ENCODE data around the gene KIF4A.
"Not testable (repeated sequence)": the region's sequence is repeated elsewhere in the genome, so short reads cannot be mapped to it uniquely, and the experiment has no call there.

KIF4A gene

DNA sequence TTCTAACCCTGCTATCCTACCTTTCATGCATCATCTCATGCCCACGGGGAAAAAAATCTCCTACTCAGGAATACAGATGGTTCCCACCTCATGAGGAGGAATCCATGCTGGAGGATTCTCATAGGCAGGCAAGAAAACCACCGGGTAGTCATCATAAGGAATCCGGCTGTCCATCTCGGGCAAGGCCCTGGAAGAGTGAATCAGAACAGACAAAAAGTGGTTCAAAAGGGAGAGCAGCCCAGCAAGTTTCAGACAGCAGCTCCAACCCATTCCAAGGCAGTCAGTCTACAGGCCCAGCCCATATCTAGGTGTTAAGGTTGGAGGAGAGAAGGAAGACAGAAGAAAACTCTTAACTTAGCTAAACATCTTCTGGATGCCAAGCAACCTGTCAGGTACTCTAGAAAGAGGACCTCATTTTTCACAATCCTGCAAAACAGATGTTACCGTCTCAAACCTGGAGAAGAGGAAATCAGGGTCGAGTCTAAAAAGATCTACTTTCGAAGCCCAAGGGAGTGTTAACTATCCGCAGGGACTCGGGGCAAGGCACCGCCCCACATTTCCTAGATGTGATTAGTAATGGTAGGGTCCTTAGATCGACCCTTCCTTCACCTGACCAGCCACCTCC lies 624 bp upstream of the KIF4A start:
- DNase-seq = no peak

DNA sequence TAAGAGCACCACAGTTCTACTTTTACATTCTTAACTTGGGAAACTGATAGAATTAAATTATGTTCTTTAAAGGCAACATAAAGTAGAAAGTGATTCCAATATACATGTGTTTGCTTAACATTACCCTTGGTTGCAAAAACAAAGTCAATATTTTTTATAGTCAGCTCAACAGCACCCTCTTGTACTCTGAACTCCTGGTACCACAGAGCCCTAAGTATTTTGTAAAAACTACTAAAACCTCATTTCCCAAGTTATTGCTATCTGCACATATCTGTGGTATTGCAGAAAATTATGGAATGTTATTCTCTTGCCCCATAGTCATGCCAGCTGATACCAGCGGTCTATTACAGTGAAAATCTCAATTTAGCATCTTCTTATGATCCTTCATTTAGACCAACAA lies 2.9 kb downstream of the KIF4A start:
- DNase-seq = no peak

DNA sequence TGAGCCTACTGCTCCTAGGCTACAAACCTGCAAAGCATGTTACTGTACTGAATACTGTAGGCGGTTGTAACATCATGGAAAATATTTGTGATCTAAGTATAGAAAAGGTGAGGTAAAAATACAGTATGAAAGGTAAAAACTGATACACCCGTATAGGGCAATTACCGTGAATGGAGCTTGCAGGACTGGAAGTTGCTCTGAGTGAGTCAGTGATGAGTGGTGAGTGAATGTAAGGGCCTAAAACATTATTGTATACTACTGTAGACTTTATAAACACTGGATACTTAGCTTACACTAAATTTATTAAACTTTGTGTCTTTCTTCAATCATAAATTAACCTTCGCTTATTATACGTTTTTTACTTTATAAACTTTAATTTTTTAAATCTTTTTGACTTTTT lies 3.7 kb downstream of the KIF4A start:
- DNase-seq = no peak

DNA sequence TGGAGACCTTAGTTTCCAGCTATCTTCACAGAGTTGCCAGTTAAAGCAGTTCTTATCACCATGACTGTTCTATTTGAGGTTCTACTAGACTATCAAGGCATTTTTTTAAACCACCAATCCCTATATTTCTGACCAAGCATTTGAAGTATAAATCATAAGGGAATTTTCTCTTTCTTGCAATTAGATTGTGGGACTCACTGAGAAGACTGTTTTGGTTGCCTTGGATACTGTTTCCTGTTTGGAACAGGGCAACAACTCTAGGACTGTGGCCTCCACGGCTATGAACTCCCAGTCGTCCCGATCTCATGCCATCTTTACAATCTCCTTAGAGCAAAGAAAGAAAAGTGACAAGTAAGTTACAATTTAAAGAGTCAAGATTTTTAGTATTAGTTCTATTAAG lies 11.8 kb downstream of the KIF4A start:
- DNase-seq = no peak

DNA sequence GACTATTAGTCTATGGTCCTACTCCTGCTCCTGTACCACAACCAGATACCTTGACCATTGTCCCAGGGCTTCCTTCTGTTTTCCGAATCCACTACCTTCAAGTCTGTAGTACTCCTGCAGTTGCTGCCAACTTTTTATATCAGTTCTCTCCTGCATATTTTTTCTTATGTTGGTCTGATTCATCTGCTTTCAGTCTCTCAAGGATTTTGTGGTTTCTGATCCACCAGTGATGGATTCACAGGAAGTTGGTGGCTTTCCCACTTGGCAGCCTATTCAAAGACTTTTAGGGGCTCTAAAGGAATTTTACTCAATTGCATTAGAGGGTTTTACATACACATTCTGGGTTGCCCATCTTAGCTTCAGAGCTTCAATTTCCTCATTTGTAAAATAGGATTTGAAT lies 23.6 kb downstream of the KIF4A start:
- no peak for DNase-seq

DNA sequence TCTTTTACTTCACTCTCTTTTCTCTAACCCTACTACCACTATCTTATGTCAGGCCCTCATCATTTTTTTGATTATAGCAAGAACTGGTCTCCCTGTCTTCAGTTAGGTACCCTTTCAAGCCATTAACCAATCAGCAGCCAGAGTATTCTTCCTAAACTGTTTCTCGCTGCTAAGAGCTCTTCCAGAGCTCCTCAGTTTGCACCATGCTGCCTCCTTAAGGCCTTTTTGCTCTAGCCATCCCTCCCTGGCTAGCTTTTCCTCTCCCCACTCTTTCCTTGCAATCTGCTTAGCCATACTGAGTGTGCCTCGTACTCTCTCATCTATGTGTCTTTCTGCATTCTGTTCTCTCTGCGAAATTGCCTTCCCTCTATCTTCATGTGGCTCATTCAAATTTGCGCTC lies 32.9 kb downstream of the KIF4A start:
- DNase-seq = no peak

DNA sequence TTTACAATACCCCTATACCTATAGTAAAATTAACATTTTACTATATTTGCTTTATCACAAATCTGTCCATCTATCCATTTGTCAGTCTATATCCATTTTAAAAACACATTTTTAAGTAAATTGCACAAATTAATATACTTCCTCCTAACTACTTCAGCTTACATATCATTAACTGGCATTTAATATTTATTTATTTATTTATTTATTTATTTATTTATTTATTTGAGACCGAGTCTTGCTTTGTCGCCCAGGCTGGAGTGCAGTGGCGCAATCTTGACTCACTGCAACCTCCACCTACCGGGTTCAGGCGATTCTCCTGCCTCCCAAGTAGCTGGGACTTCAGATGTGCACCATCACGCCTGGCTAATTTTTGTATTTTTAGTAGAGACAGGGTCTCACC lies 33.7 kb downstream of the KIF4A start:
- not testable (repeated sequence) for DNase-seq

DNA sequence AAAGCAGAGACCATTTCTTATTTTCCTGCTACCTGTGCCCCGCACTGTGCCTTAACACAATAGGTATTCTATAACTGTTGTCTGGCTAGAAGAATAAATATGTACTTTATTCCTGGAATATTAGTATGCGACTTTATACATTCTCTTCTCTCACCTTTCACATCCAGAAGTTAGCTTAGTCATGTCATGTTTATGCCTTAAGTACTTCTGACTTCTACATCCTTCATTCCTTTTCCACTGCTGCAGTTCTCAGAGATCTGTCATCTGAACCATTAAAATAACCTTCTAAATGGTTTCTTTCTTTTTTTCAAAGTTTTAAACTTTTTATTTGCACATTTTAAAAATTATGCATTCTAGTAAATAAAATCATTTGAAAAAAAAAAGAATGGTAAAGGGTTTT lies 34.4 kb downstream of the KIF4A start:
- no peak for DNase-seq

DNA sequence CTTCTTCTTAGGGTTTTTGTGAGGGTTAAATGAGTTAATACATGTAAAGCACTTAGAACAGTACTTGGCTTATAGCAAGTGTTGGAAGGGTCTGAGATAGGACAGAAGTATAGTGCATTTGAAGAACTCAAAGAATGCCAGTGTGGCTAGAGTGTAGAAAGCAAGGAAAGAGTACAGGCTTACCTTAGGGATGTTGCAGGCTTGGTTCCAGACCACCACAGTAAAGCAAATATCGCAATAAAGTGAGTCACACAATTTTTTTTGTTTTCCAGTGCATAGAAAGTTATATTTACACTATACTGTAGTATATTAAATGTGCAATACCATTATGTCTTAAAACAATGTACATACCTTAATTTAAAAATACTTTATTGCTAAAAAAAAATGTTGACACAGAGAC lies 41.3 kb downstream of the KIF4A start:
- no peak for DNase-seq

DNA sequence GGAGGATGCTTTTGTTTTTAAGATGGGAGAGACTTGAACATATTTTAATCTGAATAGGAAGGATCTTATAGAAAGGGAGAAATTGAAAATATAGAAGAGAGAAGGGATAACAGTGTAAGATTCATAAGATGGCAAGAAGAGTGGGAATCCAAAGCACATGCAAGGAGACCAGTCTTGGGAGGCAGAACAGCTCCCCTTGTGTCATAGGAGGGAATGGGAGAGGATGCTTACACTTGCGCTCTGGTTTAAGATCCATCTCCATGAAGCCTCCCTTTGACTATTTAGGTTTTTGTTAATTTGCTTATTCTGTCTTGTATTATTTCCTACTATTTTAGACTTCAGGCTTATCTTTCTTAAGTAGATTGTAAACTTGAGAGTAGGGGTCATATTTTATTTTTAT lies 42.7 kb downstream of the KIF4A start:
- no peak for DNase-seq

DNA sequence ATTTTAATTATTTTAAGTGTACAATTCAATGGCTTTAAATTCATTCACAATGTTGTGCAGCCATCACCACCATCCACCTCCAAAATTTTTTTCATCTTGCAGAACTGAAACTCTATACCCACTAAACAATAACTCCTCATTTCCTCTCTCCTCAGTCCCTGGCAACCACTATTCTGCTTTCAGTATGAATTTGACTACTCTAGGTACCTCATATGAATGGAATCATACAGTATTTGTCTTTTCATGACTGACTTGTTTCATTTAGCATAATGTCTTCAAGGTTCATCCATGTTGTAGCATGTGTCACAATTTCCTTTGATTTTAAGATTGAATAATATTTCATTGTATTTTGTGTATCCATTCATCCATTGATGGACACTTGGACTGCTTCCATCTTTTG lies 46.9 kb downstream of the KIF4A start:
- no peak for DNase-seq

DNA sequence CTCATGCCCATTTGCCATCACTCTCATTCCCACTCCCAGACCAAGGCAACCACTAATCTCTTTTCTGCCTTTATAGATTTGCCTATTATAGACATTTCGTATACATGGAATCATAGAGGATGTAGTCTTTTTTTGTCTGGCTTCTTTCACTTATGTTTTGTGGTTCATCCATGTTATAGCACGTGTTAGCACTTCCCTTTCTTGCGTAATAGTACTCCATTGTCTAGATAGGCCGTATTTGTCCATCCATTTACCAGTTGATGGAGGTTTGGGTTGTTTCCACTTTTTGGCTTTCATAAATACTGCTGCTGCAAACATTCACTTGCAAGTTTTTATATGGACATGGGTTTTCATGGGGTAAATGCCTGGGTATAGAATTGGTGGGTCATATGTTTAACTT lies 48.4 kb downstream of the KIF4A start:
- no peak for DNase-seq

DNA sequence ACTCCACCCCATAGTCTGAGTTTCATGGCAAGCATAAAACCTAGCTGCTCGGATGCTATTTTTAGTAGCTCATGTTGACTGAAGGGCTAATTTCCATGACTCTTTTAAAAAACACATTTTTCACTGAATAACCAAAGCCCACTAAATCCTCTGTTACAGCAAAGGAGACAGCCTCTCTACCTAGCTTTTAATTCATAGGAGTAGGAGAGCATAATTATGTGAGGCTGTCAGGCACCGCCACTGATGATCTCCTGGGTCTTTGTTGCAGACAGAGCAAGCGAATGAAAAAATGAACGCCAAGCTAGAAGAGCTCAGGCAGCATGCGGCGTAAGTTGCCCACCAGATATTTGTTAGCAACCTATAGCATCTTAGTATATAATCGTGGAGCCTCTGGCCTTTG lies 53.5 kb downstream of the KIF4A start:
- no peak for DNase-seq

DNA sequence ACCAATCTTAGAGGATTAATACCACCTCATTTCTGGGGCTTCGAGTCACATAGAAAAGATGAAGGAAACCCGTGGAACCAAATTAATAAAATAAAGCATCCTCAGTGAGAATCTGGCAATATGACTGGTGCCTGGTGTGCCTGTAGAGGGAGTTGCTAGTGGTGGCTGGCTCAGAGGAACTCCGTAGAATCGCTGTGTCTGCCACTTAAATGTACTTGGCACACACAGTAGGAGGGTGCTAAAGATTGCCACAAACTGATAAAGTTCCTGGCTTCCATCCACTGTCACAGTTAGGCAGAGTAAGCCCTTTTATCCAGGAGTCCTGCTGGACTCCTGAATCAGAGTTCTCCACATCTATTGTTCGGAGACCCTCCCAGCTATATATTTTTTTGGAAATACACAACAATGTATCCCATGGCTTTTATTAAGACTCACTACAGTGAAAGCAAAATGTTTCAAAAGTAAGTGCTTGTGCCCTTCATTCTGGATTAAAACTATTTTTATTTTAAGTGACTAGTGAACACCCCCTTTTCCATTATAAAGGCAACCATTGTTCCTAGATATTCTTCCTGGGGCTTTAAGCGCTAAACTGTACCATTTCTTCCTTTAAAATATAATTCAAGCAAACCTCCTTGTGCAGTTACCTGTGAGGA lies 56.6 kb downstream of the KIF4A start:
- no peak for DNase-seq

DNA sequence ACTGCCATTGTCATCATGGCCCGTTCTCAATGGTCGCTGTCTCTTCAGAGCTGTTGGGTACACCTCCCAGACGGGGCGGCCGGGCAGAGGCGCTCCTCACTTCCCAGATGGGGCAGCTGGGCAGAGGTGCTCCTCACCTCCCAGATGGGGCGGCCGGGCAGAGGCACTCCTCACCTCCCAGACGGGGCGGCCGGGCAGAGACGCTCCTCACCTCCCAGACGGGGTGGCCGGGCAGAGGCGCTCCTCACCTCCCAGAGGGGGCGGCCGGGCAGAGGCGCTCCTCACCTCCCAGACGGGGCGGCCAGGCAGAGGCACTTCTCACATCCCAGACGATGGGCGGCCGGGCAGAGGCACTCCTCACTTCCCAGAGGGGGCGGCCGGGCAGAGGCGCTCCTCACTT lies 58.9 kb downstream of the KIF4A start:
- not testable (repeated sequence) for DNase-seq

DNA sequence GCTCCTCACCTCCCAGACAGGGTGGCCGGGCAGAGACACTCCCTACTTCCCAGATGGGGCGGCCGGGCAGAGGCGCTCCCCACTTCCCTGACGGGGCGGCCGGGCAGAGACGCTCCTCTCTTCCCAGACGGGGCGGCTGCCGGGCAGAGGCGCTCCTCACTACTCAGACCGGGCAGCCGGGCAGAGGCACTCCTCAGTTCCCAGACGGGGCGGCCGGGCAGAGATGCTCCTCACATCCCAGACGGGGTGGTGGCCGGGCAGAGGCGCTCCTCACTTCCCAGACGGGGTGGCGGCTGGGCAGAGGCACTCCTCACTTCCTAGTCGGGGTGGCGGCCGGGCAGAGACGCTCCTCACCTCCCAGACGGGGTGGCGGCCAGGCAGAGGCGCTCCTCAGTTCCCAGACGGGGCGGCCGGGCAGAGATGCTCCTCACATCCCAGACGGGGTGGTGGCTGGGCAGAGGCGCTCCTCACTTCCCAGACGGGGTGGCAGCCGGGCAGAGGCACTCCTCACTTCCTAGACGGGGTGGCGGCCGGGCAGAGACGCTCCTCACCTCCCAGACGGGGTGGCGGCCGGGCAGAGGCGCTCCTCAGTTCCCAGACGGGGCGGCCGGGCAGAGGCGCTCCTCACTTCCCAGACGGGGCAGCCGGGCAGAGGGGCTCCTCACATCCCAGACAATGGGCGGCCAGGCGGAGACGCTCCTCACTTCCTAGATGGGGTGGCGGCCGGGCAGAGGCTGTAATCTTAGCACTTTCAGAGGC lies 59.6 kb downstream of the KIF4A start:
- DNase-seq = not testable (repeated sequence)

DNA sequence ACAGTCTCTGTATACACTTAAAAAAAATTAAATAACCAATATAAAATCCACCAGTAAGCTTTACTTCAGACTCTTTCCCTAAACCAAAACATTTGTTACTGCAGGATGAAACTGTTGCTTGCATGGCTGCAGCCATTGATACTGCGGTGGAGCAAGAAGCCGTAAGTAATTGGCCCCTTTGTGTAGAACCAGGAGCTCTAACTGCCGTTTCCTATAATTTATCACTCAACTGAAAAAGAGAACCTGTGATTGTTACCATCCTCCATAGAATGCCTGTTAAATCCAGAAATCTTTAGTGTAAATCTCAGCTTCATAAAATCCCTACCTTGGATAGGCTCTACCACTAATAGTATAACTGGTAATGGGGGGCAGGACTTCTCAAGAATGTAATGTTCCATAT lies 62.6 kb downstream of the KIF4A start:
- no peak for DNase-seq

DNA sequence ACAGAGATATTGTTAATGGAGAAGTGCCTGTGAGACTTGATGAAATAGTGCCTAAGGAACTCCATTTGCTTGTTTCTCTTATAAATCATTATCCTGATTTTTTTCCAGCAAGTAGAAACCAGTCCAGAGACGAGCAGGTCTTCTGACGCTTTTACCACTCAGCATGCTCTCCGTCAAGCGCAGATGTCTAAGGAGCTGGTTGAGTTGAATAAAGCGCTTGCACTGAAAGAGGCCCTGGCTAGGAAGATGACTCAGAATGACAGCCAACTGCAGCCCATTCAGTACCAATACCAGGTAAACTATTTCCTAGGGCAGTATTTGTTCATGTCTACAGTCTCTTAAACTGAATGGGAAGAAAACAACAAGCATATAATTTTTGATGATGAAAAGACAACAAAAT lies 63.6 kb downstream of the KIF4A start:
- DNase-seq = no peak

DNA sequence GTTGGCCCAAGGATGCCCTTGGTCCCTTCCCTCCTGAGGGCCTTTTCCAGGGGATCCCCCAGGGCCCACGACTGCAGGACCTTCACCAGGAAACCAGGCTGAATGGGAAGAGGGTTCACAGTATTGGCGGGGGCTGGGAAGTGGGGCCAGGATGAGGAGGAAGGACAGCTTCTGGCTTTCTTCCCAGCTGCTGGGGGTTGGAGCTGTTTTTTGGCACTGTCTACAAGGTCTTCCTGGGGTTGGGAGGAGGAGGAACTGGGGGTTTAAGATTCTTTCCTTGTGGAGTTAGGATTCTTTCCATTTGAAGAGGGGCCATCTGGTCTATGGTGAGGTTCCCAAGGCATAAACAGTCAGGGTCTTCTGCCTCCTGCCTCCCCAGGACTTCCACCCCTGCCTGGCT lies 64.8 kb downstream of the KIF4A start:
- no peak for DNase-seq

DNA sequence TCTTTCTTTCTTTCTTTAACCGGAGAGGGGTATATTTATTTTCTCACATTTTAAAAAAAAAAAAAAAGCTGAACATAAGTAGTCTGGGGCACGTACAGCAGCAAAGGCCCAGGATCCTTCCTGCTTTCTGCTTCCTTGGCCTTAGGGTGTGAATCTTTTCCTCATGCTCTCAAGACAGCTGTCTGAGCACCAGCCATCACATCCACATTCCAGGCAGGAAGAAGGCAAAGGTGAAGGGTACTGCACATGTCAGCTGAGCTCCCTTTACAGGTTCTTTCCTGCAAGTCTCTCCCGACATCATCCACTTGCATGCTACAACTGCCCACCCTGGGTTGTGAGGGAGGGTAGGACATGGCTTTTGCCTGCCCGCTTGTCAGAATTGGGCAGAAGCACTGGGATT lies 69.6 kb downstream of the KIF4A start:
- DNase-seq = no peak

DNA sequence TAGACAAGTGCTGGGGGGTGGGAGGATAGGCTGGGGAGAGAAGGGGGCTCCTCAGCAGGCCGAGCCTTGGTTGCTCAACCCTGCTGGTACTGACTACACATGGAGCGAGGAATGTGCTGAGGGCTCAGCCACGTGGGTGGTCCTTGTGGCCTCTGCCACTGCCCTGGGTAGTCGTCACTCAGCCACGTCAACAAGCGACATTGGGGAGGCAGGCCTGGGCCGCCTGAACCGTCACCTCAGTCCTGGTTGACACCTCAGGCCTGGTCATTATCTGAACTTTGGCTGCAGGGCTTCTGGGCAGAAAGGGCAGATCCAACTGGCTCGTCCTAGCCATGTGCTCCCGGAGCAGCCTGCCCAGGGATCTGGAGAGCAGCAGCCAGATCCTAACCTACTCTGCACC lies 70.5 kb downstream of the KIF4A start:
- no peak for DNase-seq

DNA sequence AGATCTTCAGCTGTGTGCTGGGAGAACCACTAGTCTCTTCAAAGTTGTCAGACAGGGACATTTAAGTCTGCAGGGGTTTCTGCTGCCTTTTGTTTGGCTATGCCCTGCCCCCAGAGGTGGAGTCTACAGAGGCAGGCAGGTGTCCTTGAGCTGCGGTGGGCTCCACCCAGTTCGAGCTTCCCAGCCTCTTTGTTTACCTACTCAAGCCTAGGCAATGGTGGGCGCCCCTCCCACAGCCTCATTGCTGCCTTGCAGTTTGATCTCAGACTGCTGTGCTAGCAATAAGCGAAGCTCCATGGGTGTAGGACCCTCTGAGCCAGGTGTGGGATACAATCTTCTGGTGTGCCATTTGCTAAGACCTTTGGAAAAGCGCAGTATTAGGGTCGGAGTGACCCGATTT lies 78.8 kb downstream of the KIF4A start:
- DNase-seq = not testable (repeated sequence)

DNA sequence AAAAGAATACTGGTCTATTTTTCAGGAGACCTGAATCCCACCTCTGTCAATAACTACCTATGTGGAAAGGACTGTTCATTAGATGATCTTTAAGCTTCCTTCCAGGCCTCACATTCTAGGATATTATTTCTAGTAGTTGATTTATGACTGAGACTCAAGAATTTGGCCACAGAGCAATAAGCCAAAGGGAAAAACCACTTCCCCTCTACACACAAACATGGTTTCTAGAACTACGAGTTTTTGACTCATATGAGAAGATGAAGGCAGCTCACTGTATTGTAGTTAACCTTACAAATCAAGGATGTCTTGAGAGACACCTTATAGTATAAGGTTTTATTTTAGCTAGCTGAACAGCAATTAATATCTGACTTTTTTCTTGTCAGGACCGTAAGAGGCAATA lies 96.3 kb downstream of the KIF4A start:
- no peak for DNase-seq

DNA sequence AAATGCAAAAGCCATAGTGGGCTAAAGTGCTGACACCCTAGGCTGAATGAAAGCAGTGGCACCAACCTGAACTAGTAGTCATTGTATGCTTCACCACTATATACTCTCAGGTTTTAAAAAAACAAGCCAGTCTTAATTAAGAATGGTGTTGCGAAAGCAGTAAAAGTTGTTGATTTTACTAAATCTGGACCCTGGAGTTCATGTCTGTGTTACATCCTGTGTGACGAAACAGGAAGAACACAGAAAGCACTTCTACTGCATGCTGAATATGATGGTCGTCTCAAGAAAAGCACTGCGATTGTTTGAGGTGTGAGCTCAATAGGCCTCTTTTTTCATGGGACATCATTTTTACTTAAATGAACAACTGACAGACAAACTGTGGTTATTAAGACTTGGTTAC lies 109.0 kb downstream of the KIF4A start:
- no peak for DNase-seq

DNA sequence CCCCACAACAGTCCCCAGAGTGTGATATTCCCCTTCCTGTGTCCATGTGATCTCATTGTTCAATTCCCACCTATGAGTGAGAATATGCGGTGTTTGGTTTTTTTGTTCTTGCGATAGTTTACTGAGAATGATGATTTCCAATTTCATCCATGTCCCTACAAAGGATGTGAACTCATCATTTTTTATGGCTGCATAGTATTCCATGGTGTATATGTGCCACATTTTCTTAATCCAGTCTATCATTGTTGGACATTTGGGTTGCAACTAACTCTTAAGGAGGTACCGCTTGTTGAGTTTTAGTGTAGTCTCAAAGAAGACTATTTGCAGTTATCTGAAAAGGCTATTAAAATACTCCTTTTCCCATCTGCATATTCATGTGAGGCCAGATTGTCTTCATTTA lies 110.3 kb downstream of the KIF4A start:
- not testable (repeated sequence) for DNase-seq

Data from CD4-positive, alpha-beta T cell treated with Interleukin-15 for 1 hour (primary cell).